Measurements from ENCODE around the gene TRPC4. TPM values are rescaled to one million over a fixed set of nuclear protein-coding genes. Genes with fewer than 3 reads are reported as not detected.

TRPC4 gene
- total RNA-seq, 2 experiments from 2014 or later: not detected

DNA sequence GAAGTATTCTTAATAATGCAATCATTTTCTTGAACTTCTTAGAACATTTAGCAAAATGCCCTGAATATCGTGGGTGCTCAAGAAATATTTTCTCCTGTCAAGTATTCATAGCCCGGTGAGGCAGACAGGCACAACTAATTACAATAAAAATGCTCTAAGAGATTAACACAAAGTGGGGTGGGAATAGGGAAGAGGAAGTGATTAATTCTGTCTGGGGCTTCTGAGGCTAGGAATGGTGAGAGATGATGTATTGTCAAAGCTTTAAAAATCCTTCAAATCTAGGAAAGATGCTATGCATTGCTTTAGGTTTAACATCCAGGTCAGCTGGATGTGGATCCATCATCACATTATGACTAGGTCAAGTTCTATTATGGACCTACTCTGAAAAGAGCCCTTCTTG is 204.2 kb downstream of the TRPC4 start:
- DNase-seq: no peak
- no peaks in the 10 kb centered on the region for H3K4me1 Mint-ChIP-seq (ENCODE audit: low read depth)
- no peaks in the 10 kb centered on the region for H3K27me3 Mint-ChIP-seq
- intact Hi-C loops (cut with micrococcal nuclease): no loop called here
- H3K9me3 Mint-ChIP-seq: no peaks in the 10 kb centered on the region
- no peak overlapping the region for H3K27ac Mint-ChIP-seq
- H3K4me3 Mint-ChIP-seq: no peak overlapping the region
- CTCF ChIA-PET: no interaction called here
- POLR2A ChIA-PET: no interaction called here
- no peaks in the 10 kb centered on the region for H3K36me3 Mint-ChIP-seq

DNA sequence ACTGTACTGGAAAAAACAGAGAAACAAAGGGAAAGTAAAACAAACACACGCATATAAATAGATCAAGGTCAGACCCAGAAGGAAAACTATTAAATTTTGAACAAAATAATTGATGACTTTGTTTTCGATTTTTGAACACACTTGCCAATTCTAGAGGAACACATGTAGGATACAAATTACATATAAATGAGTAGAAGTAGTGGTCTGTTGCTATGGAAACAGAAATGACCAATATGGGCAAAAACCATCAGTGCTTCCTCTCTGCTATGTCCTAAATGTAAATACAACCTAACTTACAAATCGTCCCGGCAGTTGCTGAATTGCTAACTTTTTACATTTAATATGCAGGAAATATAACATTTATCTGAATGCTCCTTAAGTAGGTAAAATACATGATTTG is 205.8 kb downstream of the TRPC4 start:
- ChIA-PET CTCF (no interaction called here), POLR2A (no interaction called here)
- intact Hi-C loops (cut with micrococcal nuclease): no loop called here
- no peak for DNase-seq
- H3K27me3 Mint-ChIP-seq: no peaks in the 10 kb centered on the region
- no peaks in the 10 kb centered on the region for H3K36me3 Mint-ChIP-seq
- H3K9me3 Mint-ChIP-seq: no peaks in the 10 kb centered on the region
- H3K4me3 Mint-ChIP-seq: no peak overlapping the region
- H3K27ac Mint-ChIP-seq: no peak overlapping the region
- no peaks in the 10 kb centered on the region for H3K4me1 Mint-ChIP-seq (ENCODE audit: low read depth)

DNA sequence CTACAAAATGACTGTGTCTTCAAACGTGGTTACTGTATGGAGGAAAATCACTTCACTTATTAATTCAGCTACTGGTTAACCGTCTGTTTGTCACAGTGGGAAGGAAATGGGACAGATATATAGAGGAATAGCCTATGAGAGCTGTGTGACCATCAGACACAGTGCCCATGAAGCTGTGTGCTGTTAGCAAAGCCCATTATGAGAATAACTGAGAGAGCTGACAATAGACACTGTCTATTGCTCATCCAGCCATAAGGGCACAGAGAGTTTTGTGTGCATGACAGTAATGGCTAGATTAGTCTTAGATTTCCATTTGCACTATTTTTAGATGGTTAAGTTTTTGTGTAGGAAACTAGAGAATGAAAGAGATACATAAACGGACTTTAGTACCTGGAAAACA is 206.9 kb downstream of the TRPC4 start:
- ChIA-PET CTCF (no interaction called here), POLR2A (no interaction called here)
- H3K4me1 Mint-ChIP-seq (ENCODE audit: low read depth): no peaks in the 10 kb centered on the region
- intact Hi-C loops (cut with micrococcal nuclease): no loop called here
- H3K36me3 Mint-ChIP-seq: no peaks in the 10 kb centered on the region
- H3K9me3 Mint-ChIP-seq: no peaks in the 10 kb centered on the region
- H3K27me3 Mint-ChIP-seq: no peaks in the 10 kb centered on the region
- DNase-seq: no peak
- no peak overlapping the region for H3K27ac Mint-ChIP-seq
- no peak overlapping the region for H3K4me3 Mint-ChIP-seq

DNA sequence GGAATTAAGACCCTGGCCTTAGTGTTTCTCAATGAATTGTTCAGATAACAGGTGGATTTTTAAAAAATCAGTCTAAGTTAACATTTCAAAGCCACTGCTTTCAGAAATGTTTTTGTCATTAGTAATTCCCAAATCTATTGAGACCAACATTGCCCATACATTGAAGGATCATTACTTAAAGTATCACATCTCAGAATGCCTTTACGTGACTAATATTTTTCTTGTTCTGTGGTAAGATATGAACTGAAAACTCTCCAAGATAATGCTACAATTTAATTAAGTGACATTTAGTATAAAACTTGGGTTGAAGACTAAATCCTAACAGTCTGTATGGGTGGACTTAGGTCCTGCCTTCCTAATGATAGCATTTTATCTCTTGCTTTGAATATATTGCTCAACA is 211.6 kb downstream of the TRPC4 start:
- H3K4me1 Mint-ChIP-seq (ENCODE audit: low read depth): no peaks in the 10 kb centered on the region
- H3K9me3 Mint-ChIP-seq: no peaks in the 10 kb centered on the region
- intact Hi-C loops (cut with micrococcal nuclease): no loop called here
- H3K27me3 Mint-ChIP-seq: no peaks in the 10 kb centered on the region
- H3K4me3 Mint-ChIP-seq: no peak overlapping the region
- ChIA-PET POLR2A (no interaction called here), CTCF (no interaction called here)
- no peak overlapping the region for H3K27ac Mint-ChIP-seq
- no peak for DNase-seq
- H3K36me3 Mint-ChIP-seq: no peaks in the 10 kb centered on the region

DNA sequence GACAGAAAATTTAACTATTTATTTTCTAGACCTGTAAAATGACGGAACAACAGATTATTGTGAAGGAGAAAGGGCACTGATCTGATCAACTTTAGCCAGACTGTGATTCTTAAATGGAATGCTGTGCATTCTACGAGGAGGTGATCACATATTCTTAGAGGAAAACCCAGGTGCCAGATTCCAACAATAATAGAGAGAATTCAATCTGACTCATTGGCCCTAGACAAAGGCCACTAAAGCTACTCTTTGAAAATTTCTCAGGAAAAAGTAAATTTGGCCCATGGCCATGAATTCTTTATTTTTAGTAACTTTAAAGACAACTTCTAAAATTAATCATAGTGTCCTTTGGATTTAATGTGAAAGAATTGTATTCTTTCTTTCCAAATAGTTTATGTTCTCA is 212.4 kb downstream of the TRPC4 start:
- no peak for DNase-seq
- intact Hi-C loops (cut with micrococcal nuclease): no loop called here
- Mint-ChIP-seq H3K27me3 (no peaks in the 10 kb centered on the region), H3K4me1 (ENCODE audit: low read depth) (no peaks in the 10 kb centered on the region), H3K9me3 (no peaks in the 10 kb centered on the region), H3K27ac (no peak overlapping the region), H3K36me3 (no peaks in the 10 kb centered on the region), H3K4me3 (no peak overlapping the region)
- CTCF ChIA-PET: no interaction called here
- POLR2A ChIA-PET: no interaction called here

DNA sequence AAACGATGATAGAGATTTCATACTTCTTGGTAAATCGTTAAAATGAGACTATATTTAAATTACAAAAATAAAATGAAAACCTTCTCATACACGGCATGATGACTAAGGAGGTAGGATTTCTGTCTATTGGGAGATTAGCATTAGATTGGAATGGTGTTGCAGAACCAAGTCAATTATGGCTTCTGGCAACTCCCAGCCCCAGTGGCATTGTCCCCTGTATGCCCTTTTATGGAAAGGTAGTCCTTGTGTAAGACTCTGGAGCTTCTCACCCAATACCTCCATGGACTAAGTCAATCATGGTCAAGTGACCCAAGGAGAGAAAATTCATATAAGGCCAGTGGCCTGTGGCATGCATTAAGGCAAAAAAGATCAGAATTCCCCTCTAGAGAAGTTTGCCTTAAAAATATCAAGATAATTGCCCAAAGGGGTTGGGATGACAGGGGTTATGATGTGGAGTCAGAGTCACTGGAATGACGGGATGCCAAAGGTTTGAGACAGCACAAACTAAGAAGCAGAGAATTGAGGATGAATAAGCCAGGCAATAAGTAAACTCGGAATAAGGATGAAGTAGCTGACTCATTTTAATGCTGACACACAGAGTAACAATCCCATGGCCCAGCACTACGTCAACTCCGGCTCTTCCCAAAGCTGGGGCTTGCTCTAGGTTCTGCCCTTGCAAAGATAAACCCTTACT is 213.2 kb downstream of the TRPC4 start:
- CTCF ChIA-PET: no interaction called here
- H3K27me3 Mint-ChIP-seq: no peaks in the 10 kb centered on the region

DNA sequence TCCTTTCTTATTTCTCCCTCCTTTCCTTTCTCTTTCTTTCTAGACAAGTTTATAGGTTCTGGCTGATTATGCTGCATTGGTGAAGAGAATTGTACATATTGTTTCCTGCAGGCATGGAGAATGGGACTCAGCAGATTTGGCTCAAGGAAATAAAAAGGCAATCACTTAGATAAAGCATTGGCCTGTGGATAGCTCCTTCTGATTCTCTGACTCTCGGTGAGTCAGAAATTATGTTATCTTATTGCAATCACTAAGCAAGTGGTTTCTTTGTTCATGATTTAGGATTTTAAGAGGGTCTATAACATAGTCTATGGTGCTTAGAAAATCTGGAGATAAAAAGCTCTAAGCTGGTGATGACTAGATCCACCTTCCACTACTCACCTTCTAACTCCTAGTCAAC is 217.0 kb downstream of the TRPC4 start:
- no peak for DNase-seq
- ChIA-PET CTCF (no interaction called here), POLR2A (no interaction called here)
- Mint-ChIP-seq H3K36me3 (no peaks in the 10 kb centered on the region), H3K27me3 (no peaks in the 10 kb centered on the region), H3K4me1 (ENCODE audit: low read depth) (no peaks in the 10 kb centered on the region), H3K9me3 (no peaks in the 10 kb centered on the region), H3K27ac (no peak overlapping the region), H3K4me3 (no peak overlapping the region)
- intact Hi-C loops (cut with micrococcal nuclease): no loop called here

More for the DNA sequence above, 213.2 kb downstream of the TRPC4 start:
- intact Hi-C loops (cut with micrococcal nuclease): no loop called here
- H3K27ac Mint-ChIP-seq: no peak overlapping the region
- no peaks in the 10 kb centered on the region for H3K9me3 Mint-ChIP-seq
- no peak for DNase-seq
- no peaks in the 10 kb centered on the region for H3K4me1 Mint-ChIP-seq (ENCODE audit: low read depth)
- POLR2A ChIA-PET: no interaction called here
- H3K36me3 Mint-ChIP-seq: no peaks in the 10 kb centered on the region
- H3K4me3 Mint-ChIP-seq: no peak overlapping the region

DNA sequence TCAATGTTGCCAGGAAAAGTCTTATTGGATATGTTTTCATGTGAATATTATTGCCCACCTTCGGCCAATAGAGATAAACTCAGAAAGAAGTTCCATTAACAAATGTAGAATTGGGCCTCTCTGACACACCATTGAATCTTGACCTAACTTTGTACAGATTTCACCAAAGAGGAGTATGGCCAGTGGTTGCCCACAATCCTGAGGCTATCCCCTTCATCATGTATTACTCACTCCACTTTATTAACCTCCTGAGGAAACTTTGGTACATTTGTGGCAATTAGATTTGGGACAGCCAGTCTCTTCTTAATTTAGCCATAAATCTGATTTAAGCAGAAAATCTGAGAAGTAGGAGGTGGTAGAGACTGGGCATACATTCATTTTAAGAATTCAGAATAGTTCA is 217.7 kb downstream of the TRPC4 start:
- Mint-ChIP-seq H3K9me3 (no peaks in the 10 kb centered on the region), H3K4me1 (ENCODE audit: low read depth) (no peaks in the 10 kb centered on the region), H3K36me3 (no peaks in the 10 kb centered on the region), H3K4me3 (no peak overlapping the region), H3K27me3 (no peaks in the 10 kb centered on the region), H3K27ac (no peak overlapping the region)
- ChIA-PET CTCF (no interaction called here), POLR2A (no interaction called here)
- intact Hi-C loops (cut with micrococcal nuclease): no loop called here
- no peak for DNase-seq

DNA sequence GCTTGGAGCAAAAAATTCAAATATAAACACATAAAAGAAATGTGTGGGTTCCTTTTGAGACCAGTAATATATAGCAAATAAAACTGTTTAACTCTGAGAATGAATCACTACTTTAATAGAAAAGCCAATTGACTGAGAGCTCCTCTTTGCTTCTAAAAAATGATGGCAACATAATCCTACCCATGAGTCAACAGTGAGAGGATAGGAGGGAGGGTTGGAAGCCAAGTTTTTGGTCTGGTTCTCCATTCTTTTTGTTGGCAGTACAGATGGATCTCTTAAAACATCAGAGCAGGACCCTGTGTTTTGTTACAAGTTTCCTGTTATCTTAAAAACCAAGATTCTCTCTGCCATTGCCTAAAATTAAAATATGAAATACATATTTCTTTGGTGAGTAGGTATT is 221.0 kb downstream of the TRPC4 start:
- Mint-ChIP-seq H3K27me3 (no peaks in the 10 kb centered on the region), H3K36me3 (no peaks in the 10 kb centered on the region), H3K9me3 (peaks cover 2% of the 10 kb centered on the region), H3K27ac (no peak overlapping the region), H3K4me3 (no peak overlapping the region), H3K4me1 (ENCODE audit: low read depth) (no peaks in the 10 kb centered on the region)
- POLR2A ChIA-PET: no interaction called here
- intact Hi-C loops (cut with micrococcal nuclease): no loop called here
- CTCF ChIA-PET: no interaction called here
- no peak for DNase-seq

DNA sequence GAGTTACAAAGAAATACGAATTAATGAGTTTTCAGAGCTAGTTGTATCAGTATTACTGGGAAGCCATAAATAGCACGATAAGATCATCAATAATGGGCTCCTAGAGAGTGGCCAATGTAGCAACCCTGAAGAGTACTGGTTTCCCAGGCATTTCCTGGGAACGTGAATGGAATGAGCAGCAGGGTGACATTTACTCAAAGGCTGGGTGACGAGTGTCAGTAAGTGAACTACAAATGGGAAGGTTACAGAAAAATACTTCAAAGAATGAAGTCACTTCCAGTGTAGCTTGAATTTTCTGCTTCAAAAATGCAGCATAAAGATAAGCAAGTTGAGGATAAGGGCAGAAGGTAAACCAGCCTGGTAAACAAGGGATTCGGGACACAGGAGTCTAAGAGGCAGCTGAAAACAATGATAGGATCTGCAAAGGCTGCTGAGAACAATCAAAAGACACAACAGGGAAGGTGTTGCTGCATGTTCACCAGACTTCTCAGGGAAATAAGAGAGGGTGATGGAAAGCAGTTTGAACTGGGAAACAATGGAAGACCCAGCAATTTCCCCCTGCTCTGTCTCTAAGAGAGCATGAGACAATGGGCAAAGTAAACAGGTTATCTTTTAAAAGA is 222.4 kb downstream of the TRPC4 start:
- ChIA-PET CTCF (no interaction called here), POLR2A (no interaction called here)
- H3K27me3 Mint-ChIP-seq: no peaks in the 10 kb centered on the region
- H3K27ac Mint-ChIP-seq: no peak overlapping the region
- H3K4me1 Mint-ChIP-seq (ENCODE audit: low read depth): no peaks in the 10 kb centered on the region
- intact Hi-C loops (cut with micrococcal nuclease): no loop called here
- DNase-seq: no peak
- peaks cover 2% of the 10 kb centered on the region for H3K9me3 Mint-ChIP-seq
- no peak overlapping the region for H3K4me3 Mint-ChIP-seq
- no peaks in the 10 kb centered on the region for H3K36me3 Mint-ChIP-seq

DNA sequence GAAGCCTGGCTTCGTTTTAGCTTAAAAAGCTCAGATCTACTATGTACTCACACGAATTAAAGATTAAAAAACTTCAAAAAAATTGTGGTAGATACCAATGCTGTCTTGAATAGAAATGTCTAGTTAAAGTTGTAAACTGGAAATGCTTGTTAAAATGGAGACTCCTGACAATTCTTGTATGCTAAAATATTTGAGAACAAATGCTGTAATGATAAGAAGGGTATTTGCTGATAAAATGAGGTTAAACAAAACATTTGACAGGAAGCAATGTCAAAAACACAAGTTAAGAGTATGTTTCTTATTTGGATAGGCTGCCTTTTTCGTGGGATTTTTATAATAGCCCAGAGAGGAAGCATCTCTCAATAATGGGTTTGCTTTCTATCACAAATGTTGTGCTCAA is 223.0 kb downstream of the TRPC4 start:
- Mint-ChIP-seq H3K27me3 (no peaks in the 10 kb centered on the region), H3K36me3 (no peaks in the 10 kb centered on the region), H3K4me3 (no peak overlapping the region), H3K9me3 (peaks cover 2% of the 10 kb centered on the region), H3K27ac (no peak overlapping the region), H3K4me1 (ENCODE audit: low read depth) (no peaks in the 10 kb centered on the region)
- CTCF ChIA-PET: no interaction called here
- POLR2A ChIA-PET: no interaction called here
- DNase-seq: no peak
- intact Hi-C loops (cut with micrococcal nuclease): no loop called here

DNA sequence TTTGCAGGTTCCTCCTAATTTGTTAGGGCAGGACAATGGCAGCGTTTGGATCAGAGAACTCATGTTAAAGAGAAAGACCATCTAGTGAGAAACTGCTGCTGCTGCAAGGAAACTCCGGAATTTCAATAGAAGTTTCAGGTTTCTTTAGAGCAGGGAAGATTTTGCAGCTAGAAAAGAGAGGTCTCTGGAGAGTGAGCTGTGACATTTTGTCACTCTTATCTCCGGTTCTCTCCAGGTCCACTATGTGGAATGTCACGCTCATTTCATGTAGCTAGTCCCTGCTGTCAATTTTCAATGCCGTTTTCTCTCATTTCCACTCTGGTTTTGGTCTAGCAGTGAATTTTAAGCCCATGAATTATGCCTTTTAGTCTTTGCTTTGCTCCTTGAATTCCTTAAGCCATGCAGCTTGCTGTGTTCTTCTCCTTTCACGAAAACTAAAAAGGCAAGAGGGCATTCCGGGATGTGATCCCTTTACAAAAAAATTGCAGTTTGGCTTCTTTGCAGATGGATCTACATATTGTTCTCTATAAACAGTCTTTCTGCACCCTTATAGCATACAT is 224.3 kb downstream of the TRPC4 start:
- no peak overlapping the region for H3K4me3 Mint-ChIP-seq
- DNase-seq: no peak
- POLR2A ChIA-PET: no interaction called here
- no peak overlapping the region for H3K27ac Mint-ChIP-seq
- H3K4me1 Mint-ChIP-seq (ENCODE audit: low read depth): no peaks in the 10 kb centered on the region
- no peaks in the 10 kb centered on the region for H3K36me3 Mint-ChIP-seq
- CTCF ChIA-PET: no interaction called here
- peaks cover 2% of the 10 kb centered on the region for H3K9me3 Mint-ChIP-seq
- no peaks in the 10 kb centered on the region for H3K27me3 Mint-ChIP-seq
- intact Hi-C loops (cut with micrococcal nuclease): no loop called here

DNA sequence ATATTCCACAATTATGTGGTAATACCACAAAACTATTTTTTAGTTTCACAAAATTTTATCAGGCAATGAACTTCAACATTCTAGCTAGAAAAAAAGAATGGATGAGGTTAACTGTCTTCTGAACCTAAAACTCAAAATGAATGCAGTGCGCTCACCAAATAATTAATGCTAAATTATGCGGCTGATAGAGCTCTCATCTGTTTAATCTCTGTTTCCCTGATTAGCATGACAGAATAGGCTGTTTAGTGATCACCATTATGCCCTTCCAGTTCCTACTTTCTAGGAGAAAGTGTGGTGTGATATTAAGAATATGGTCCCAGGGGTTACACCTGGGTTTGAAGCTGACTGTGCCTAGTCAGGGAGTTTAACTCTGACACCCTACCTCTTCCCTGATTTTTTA is 228.2 kb downstream of the TRPC4 start:
- H3K27ac Mint-ChIP-seq: no peak overlapping the region
- intact Hi-C loops (cut with micrococcal nuclease): no loop called here
- ChIA-PET POLR2A (no interaction called here), CTCF (no interaction called here)
- no peaks in the 10 kb centered on the region for H3K36me3 Mint-ChIP-seq
- peaks cover 2% of the 10 kb centered on the region for H3K9me3 Mint-ChIP-seq
- H3K27me3 Mint-ChIP-seq: no peaks in the 10 kb centered on the region
- H3K4me1 Mint-ChIP-seq (ENCODE audit: low read depth): no peaks in the 10 kb centered on the region
- no peak overlapping the region for H3K4me3 Mint-ChIP-seq
- no peak for DNase-seq

Data from activated CD4-positive, alpha-beta memory T cell treated with anti-CD3 and anti-CD28 coated beads for 36 hours (primary cell).